Measurements from ENCODE around the gene BCL2L13.

BCL2L13 gene

GRCh38 chr22:17726928-17727897 is 88.7 kb downstream of the BCL2L13 start:
- DNase-seq (ENCODE audit: low spot score): no peak

GRCh38 chr22:17728786-17729185 is 90.2 kb downstream of the BCL2L13 start:
- DNase-seq (ENCODE audit: low spot score): no peak

GRCh38 chr22:17729561-17729960 is 91.0 kb downstream of the BCL2L13 start:
- DNase-seq (ENCODE audit: low spot score): no peak

- no peak for DNase-seq (ENCODE audit: low spot score)
Measured at GRCh38 chr22:17732251-17732854, 93.8 kb downstream of the BCL2L13 start.

GRCh38 chr22:17733466-17733865 is 94.9 kb downstream of the BCL2L13 start:
- DNase-seq (ENCODE audit: low spot score): no peak

- DNase-seq (ENCODE audit: low spot score): no peak
Measured at GRCh38 chr22:17734187-17734586, 95.6 kb downstream of the BCL2L13 start.

- no peak for DNase-seq (ENCODE audit: low spot score)
Measured at GRCh38 chr22:17738386-17739128, 100.0 kb downstream of the BCL2L13 start.

GRCh38 chr22:17739196-17739975 is 100.8 kb downstream of the BCL2L13 start:
- no peak for DNase-seq (ENCODE audit: low spot score)

- no peak for DNase-seq (ENCODE audit: low spot score)
Measured at GRCh38 chr22:17741866-17742526, 103.4 kb downstream of the BCL2L13 start.

- peak; percentile 38 for DNase-seq (ENCODE audit: low spot score)
Measured at GRCh38 chr22:17742527-17742902, 104.0 kb downstream of the BCL2L13 start.

GRCh38 chr22:17743661-17744411 is 105.3 kb downstream of the BCL2L13 start:
- no peak for DNase-seq (ENCODE audit: low spot score)

GRCh38 chr22:17744430-17744829 is 105.9 kb downstream of the BCL2L13 start:
- DNase-seq (ENCODE audit: low spot score): no peak

GRCh38 chr22:17746916-17747315 is 108.4 kb downstream of the BCL2L13 start:
- DNase-seq (ENCODE audit: low spot score): no peak

GRCh38 chr22:17748555-17749353 is 110.2 kb downstream of the BCL2L13 start:
- no peak for DNase-seq (ENCODE audit: low spot score)

GRCh38 chr22:17749605-17750395 is 111.2 kb downstream of the BCL2L13 start:
- DNase-seq (ENCODE audit: low spot score): no peak

- no peak for DNase-seq (ENCODE audit: low spot score)
Measured at GRCh38 chr22:17751596-17751995, 113.0 kb downstream of the BCL2L13 start.

GRCh38 chr22:17753401-17753989 is 114.9 kb downstream of the BCL2L13 start:
- DNase-seq (ENCODE audit: low spot score): peak; percentile 9

GRCh38 chr22:17754233-17754925 is 115.8 kb downstream of the BCL2L13 start:
- no peak for DNase-seq (ENCODE audit: low spot score)

All from LoVo (cell line).